HG03469 (cell line): Measurements from ENCODE around the gene NCL.
"Not testable (repeated sequence)": the region's sequence is repeated elsewhere in the genome, so short reads cannot be mapped to it uniquely, and the experiment has no call there.

Experiments used
- ATAC-seq: cut with Tn5 transposase; IDR thresholded peaks from one replicate; pipeline ENCODE4 v1.9.1; 2021; ENCODE audit warnings: mild to moderate bottlenecking, moderate library complexity, moderate number of reproducible peaks; ENCODE audit not compliant: unreplicated experiment

Gene NCL

GRCh38 chr2:231408304-231408703, 56.0 kb downstream of the NCL start:
- not testable (repeated sequence) for ATAC-seq

GRCh38 chr2:231407686-231408085, 56.6 kb downstream of the NCL start:
- ATAC-seq: not testable (repeated sequence)

- ATAC-seq: not testable (repeated sequence)
Observed at GRCh38 chr2:231405601-231406367, 58.5 kb downstream of the NCL start.

GRCh38 chr2:231404183-231404578, 60.1 kb downstream of the NCL start:
- not testable (repeated sequence) for ATAC-seq
